Caco-2 (cell line): ENCODE measurements around the gene EIF1AD. TPM values are rescaled to one million over a fixed set of nuclear protein-coding genes. Genes with fewer than 3 reads are reported as not detected.

Experiments used
- BruUV-seq: library from RNA; stranded (reverse); fragments of 400-500 nt; replicated peaks from 2 replicates; lab custom pipeline; 2021; lab: Mats Ljungman, UMichigan
- CTCF ChIA-PET: fragments of 300-600 bp; sonication (Branson Sonifier 250); formaldehyde crosslinking; loops from one replicate; lab custom pipeline; 2022; ENCODE audit warnings: antibody characterized with exemption; lab: Charles Lee
- POLR2A ChIA-PET: fragments of 300-600 bp; sonication (Branson Sonifier 250); formaldehyde crosslinking; loops from one replicate; lab custom pipeline; 2022; ENCODE audit warnings: antibody characterized with exemption; lab: Charles Lee
- DNase-seq, 2 experiments: peaks; one replicate each; pipeline versions ENCODE4 v3.0.0 to v3.0.0-alpha.2; 2020 to 2022
- H3K27me3 ChIP-seq: replicated peaks from 2 replicates; pipeline ENCODE4 v1.6.0; 2011; ENCODE audit warnings: low read length; ENCODE audit not compliant: control insufficient read depth, insufficient read depth
- H3K36me3 ChIP-seq: 2 replicates; pipeline ENCODE4 v1.5.1; 2011; ENCODE audit warnings: low read length; ENCODE audit not compliant: control insufficient read depth, insufficient read depth
- H3K4me1 ChIP-seq: fragments of 250-450 bp; sonication (Bioruptor Pico); 2 replicates; pipeline ENCODE4 v1.5.1; 2020; ENCODE audit warnings: mild to moderate bottlenecking
- H3K4me3 ChIP-seq: 2 replicates; pipeline ENCODE4 v1.5.1; 2011; ENCODE audit warnings: low read depth, mild to moderate bottlenecking, control low read depth, low read length
- H3K9me3 ChIP-seq: fragments of 250-450 bp; sonication (Bioruptor Pico); 2 replicates; pipeline ENCODE4 v1.5.1; 2020; ENCODE audit warnings: mild to moderate bottlenecking, moderate library complexity
- H3K27ac Mint-ChIP-seq: one replicate; pipeline ENCODE4 v1.8.0; 2022; ENCODE audit warnings: mixed read lengths; ENCODE audit not compliant: unreplicated experiment
- H3K27me3 Mint-ChIP-seq: one replicate; pipeline ENCODE4 v1.8.0; 2022; ENCODE audit warnings: mixed read lengths; ENCODE audit not compliant: insufficient read depth, unreplicated experiment
- H3K36me3 Mint-ChIP-seq: one replicate; pipeline ENCODE4 v1.8.0; 2022; ENCODE audit warnings: mild to moderate bottlenecking, mixed read lengths; ENCODE audit not compliant: insufficient read depth, unreplicated experiment
- H3K4me1 Mint-ChIP-seq: one replicate; pipeline ENCODE4 v1.8.0; 2022; ENCODE audit warnings: low read depth, mixed read lengths; ENCODE audit not compliant: unreplicated experiment
- H3K4me3 Mint-ChIP-seq: one replicate; pipeline ENCODE4 v1.8.0; 2022; ENCODE audit warnings: mild to moderate bottlenecking, moderate library complexity, mixed read lengths; ENCODE audit not compliant: unreplicated experiment
- H3K9me3 Mint-ChIP-seq: one replicate; pipeline ENCODE4 v1.8.0; 2022; ENCODE audit warnings: mixed read lengths; ENCODE audit not compliant: unreplicated experiment
- intact Hi-C: fragments of 100-400 bp; cut with micrococcal nuclease; formaldehyde crosslinking; loops from one replicate; pipeline ENCODE4 v1.10.0; 2022; ENCODE audit not compliant: unreplicated experiment
- total RNA-seq: library from RNA; stranded (reverse); gene quantifications from 2 replicates; pipeline ENCODE4 v1.2.3, GENCODE V29; 2022
- TF ChIP-seq, protein P1 (sequence below), 2 experiments: fragments of 200-600 bp in 1 of 2; IDR thresholded peaks; 1 replicate in 1 of 2; 2 replicates in 1 of 2; pipeline versions ENCODE4 v1.5.1 to v1.8.0; 2011 to 2022; ENCODE audit warnings: antibody characterized with exemption in 1 of 2, control low read depth in 1 of 2, inconsistent platforms in 1 of 2, low read depth in 1 of 2, low read length in 1 of 2, mild to moderate bottlenecking in 1 of 2, moderate library complexity in 1 of 2; ENCODE audit not compliant: insufficient read depth in 1 of 2, severe bottlenecking in 1 of 2, unreplicated experiment in 1 of 2

The EIF1AD gene
- total RNA-seq, 1 experiment from 2014 or later, result 55.3 TPM

DNA sequence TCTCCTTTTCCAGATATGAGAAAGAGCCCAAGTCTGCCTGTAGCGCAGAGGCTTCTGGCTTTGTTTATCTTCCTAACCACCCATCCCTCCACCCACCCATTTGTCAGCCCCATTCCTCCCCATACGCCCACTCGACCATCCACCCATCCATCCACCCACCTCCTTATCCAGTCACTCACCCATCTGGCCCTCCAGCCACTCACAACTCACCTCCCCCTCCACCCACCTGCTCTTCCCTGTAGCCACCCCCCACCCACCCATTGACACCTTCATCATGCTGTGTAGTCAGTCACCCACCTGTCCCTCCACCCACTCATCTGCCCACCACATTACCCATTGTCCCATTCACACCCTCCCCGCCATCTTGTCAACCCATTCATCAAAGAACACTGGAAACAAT lies 15.4 kb upstream of the EIF1AD start:
- Histone ChIP-seq H3K36me3 (no peaks in the 10 kb centered on the region), H3K9me3 (no peaks in the 10 kb centered on the region), H3K4me1 (peaks cover 12% of the 10 kb centered on the region), H3K4me3 (no peak overlapping the region), H3K27me3 (no peaks in the 10 kb centered on the region)
- TF ChIP-seq, protein P1, sequence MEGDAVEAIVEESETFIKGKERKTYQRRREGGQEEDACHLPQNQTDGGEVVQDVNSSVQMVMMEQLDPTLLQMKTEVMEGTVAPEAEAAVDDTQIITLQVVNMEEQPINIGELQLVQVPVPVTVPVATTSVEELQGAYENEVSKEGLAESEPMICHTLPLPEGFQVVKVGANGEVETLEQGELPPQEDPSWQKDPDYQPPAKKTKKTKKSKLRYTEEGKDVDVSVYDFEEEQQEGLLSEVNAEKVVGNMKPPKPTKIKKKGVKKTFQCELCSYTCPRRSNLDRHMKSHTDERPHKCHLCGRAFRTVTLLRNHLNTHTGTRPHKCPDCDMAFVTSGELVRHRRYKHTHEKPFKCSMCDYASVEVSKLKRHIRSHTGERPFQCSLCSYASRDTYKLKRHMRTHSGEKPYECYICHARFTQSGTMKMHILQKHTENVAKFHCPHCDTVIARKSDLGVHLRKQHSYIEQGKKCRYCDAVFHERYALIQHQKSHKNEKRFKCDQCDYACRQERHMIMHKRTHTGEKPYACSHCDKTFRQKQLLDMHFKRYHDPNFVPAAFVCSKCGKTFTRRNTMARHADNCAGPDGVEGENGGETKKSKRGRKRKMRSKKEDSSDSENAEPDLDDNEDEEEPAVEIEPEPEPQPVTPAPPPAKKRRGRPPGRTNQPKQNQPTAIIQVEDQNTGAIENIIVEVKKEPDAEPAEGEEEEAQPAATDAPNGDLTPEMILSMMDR (IDR thresholded peaks at IDR 0.05; ENCODE audit: insufficient read depth in 1 of 2, low read depth in 1 of 2, low read length in 1 of 2, severe bottlenecking in 1 of 2, unreplicated experiment in 1 of 2), result no peak
- DNase-seq, result no peak
- no peak overlapping the region for H3K4me3 Mint-ChIP-seq
- ChIA-PET CTCF (interaction anchor here (0.5 kb wide), 1 partner anchor 129 kb away, joined by 5 read pairs; the partner anchor contains the start of gene FIBP), POLR2A (no interaction called here)
- H3K36me3 Mint-ChIP-seq, result no peaks in the 10 kb centered on the region
- BruUV-seq, result no TSS peak
- no peak overlapping the region for H3K27ac Mint-ChIP-seq
- H3K4me1 Mint-ChIP-seq, result no peaks in the 10 kb centered on the region
- no peaks in the 10 kb centered on the region for H3K27me3 Mint-ChIP-seq
- intact Hi-C loops, result no loop called here
- no peaks in the 10 kb centered on the region for H3K9me3 Mint-ChIP-seq

DNA sequence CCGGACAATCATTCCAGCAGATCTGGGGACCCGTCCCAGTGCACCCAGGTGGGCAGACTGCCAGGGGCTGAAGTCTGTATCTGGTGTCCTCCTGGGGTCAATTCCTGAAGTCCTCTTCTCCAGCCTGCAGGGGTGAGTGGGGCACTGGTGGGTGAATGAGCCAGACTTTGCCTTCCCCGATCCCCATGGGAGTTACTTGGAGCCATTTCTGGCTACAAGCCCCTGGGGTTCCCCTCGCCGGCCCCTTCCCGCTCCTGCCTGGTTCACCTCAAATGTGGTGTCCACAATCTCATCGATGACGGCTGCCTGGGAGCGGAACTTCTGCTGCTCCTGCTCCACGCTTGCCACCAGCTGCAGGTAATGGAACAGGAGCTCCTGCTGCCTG lies 14.8 kb upstream of the EIF1AD start:
- Mint-ChIP-seq H3K4me1 (no peaks in the 10 kb centered on the region), H3K27ac (no peak overlapping the region), H3K36me3 (no peaks in the 10 kb centered on the region), H3K4me3 (no peak overlapping the region), H3K9me3 (no peaks in the 10 kb centered on the region), H3K27me3 (no peaks in the 10 kb centered on the region)
- no TSS peak for BruUV-seq
- Histone ChIP-seq H3K36me3 (no peaks in the 10 kb centered on the region), H3K27me3 (no peaks in the 10 kb centered on the region), H3K4me1 (peaks cover 16% of the 10 kb centered on the region), H3K9me3 (no peaks in the 10 kb centered on the region), H3K4me3 (no peak overlapping the region)
- CTCF ChIA-PET, result no interaction called here
- intact Hi-C loops, result no loop called here
- DNase-seq, result no peak
- TF ChIP-seq, protein P1 (IDR thresholded peaks at IDR 0.05; ENCODE audit: insufficient read depth in 1 of 2, low read depth in 1 of 2, low read length in 1 of 2, severe bottlenecking in 1 of 2, unreplicated experiment in 1 of 2), result no peak
- POLR2A ChIA-PET, result no interaction called here

DNA sequence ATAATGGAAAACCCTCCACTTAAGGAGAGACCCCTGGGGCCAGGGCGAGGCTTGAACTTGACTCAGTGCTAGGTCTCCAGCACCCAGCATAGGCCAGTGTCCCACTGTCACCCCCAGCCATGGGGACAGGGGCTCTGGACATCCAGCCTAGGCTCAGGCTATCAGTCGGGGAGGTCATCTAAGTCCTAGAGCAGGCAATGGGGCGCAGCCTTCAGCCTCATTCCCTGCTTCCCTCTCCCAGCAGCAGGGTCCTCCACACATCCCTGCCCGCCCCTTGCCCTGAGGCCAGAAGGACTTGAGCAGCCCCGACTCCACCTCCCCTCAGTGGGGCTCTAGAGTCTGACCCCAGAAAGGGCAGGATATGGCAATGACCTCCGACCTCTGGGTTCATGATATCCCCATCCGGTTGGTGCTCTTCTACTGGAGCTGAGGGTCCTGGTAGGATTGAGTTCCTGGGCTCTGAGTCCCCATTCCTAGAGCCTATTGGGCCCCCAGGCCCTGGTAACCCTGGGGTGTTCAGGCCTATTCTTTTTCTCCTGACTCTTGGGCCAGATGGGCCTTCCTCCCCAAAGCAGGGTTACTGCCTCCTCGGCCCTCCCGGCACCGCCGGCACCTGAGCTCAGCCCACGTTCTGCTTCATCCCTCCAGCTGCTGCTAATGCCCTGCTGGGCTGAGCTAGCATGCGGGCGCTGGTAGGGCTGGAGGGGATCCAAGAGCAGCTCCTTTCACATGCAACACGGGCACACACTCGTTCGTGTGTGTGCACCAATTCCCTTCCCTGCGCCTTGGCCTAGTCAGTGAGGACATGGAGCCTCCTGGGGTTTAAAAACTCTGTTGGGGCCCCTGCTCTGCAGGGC lies 14.2 kb upstream of the EIF1AD start:
- POLR2A ChIA-PET, result no interaction called here
- Mint-ChIP-seq H3K27ac (no peak overlapping the region), H3K4me1 (no peaks in the 10 kb centered on the region), H3K27me3 (no peaks in the 10 kb centered on the region), H3K36me3 (no peaks in the 10 kb centered on the region), H3K4me3 (no peak overlapping the region), H3K9me3 (no peaks in the 10 kb centered on the region)
- BruUV-seq, result no TSS peak
- intact Hi-C loops, result no loop called here
- Histone ChIP-seq H3K9me3 (no peaks in the 10 kb centered on the region), H3K4me1 (peaks cover 21% of the 10 kb centered on the region), H3K27me3 (no peaks in the 10 kb centered on the region), H3K4me3 (no peak overlapping the region), H3K36me3 (no peaks in the 10 kb centered on the region)
- DNase-seq, result no peak
- CTCF ChIA-PET, result no interaction called here
- TF ChIP-seq, protein P1 (IDR thresholded peaks at IDR 0.05; ENCODE audit: insufficient read depth in 1 of 2, low read depth in 1 of 2, low read length in 1 of 2, severe bottlenecking in 1 of 2, unreplicated experiment in 1 of 2), result no peak
